PFSK-1 (cell line): ENCODE results near the gene C2orf78.

Source experiments
- FOXP2 ChIP-seq: optimal IDR thresholded peaks from 2 replicates; pipeline ENCODE3; 2011; ENCODE audit warnings: borderline replicate concordance, control low read depth, inconsistent platforms; ENCODE audit not compliant: insufficient read depth; ENCODE audit errors: extremely low read length, extremely low read depth
- POLR2AphosphoS5 ChIP-seq: IDR thresholded peaks from 2 replicates; pipeline ENCODE4 v1.6.1; 2012; ENCODE audit warnings: low read depth, mild to moderate bottlenecking, control low read depth, low read length, moderate library complexity
- SIN3A ChIP-seq: IDR thresholded peaks from 2 replicates; pipeline ENCODE4 v1.6.1; 2012; ENCODE audit warnings: mild to moderate bottlenecking, low read length, moderate library complexity, borderline replicate concordance; ENCODE audit not compliant: insufficient read depth
- TAF1 ChIP-seq: IDR thresholded peaks from 2 replicates; pipeline ENCODE4 v1.6.1; 2012; ENCODE audit warnings: low read length, control low read depth, borderline replicate concordance; ENCODE audit not compliant: insufficient read depth
- TF ChIP-seq, protein P1 (sequence below), 2 experiments: IDR thresholded peaks; 2 replicates each; pipeline versions ENCODE4 v1.6.1 to v1.8.0; 2011 to 2012; ENCODE audit warnings: low read depth in 2 of 2, low read length in 2 of 2, control low read depth in 1 of 2, inconsistent platforms in 1 of 2, mild to moderate bottlenecking in 1 of 2, moderate library complexity in 1 of 2; ENCODE audit not compliant: insufficient read depth in 1 of 2

Gene C2orf78

DNA sequence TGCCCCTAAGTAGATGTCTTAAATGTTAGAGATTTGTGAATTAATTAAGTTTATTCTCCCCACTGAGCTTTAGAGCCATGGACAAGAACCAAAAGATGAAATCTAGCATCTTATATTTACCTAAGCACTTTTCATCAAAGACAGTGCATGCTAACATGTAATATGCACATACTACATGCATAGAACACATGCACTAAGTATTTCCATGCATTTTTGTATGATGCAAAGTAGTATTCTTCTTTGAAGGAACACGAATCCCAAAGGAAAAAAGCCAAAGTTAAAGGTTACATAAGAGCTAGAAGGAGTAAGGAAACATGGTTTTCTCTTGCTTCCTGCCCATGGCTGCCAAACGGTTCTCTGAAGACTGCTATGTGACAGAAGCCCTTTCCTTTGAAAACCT, 60.1 kb downstream of the C2orf78 start:
- TF ChIP-seq SIN3A (no peak), FOXP2 (no peak), POLR2AphosphoS5 (no peak), TAF1 (no peak)
- TF ChIP-seq, protein P1, sequence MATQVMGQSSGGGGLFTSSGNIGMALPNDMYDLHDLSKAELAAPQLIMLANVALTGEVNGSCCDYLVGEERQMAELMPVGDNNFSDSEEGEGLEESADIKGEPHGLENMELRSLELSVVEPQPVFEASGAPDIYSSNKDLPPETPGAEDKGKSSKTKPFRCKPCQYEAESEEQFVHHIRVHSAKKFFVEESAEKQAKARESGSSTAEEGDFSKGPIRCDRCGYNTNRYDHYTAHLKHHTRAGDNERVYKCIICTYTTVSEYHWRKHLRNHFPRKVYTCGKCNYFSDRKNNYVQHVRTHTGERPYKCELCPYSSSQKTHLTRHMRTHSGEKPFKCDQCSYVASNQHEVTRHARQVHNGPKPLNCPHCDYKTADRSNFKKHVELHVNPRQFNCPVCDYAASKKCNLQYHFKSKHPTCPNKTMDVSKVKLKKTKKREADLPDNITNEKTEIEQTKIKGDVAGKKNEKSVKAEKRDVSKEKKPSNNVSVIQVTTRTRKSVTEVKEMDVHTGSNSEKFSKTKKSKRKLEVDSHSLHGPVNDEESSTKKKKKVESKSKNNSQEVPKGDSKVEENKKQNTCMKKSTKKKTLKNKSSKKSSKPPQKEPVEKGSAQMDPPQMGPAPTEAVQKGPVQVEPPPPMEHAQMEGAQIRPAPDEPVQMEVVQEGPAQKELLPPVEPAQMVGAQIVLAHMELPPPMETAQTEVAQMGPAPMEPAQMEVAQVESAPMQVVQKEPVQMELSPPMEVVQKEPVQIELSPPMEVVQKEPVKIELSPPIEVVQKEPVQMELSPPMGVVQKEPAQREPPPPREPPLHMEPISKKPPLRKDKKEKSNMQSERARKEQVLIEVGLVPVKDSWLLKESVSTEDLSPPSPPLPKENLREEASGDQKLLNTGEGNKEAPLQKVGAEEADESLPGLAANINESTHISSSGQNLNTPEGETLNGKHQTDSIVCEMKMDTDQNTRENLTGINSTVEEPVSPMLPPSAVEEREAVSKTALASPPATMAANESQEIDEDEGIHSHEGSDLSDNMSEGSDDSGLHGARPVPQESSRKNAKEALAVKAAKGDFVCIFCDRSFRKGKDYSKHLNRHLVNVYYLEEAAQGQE (IDR thresholded peaks at IDR 0.05; ENCODE audit: insufficient read depth in 1 of 2, low read depth in 2 of 2, low read length in 2 of 2): no peak

DNA sequence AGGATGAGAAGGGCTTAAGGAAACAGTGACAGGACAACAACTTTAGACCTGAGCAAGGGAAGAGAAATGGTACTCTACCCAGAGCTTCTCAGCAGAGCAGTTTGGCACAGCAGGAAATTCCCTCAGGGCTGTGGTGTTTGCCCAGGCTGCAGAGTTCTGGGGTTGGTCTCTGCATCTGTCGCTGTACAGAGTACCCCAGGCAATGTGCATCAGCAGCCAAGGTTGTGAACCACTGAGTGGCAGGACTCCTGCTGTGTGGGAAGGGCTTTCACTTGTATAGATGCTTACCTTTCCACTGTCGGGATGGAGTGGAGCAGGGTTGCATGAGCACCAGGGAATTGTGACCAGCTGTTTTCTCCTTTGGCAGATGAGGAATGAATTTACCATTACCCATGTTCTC, 66.0 kb downstream of the C2orf78 start:
- TF ChIP-seq SIN3A (no peak), POLR2AphosphoS5 (no peak), TAF1 (no peak), FOXP2 (no peak)
- TF ChIP-seq, protein P1 (IDR thresholded peaks at IDR 0.05; ENCODE audit: insufficient read depth in 1 of 2, low read depth in 2 of 2, low read length in 2 of 2): no peak

DNA sequence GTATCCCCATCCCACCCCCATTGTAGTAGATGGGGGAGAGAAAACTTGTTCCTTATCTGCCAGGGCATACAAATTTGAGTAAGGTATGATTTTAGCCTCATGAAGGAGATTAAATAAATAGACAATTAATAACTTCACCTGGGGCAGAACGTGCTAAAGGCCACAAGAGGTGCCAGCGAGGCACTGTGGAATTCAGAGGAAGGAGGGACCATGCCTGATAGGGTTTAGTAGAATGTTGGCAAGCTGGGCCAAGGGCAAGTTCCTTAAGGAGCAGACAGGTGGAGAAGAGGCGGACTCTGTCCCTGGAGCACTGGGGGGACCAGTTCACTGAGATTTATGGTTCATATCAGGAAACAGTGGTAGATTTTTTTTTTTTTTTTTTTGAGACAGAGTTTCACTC, 67.3 kb downstream of the C2orf78 start:
- TF ChIP-seq FOXP2: no peak
- TF ChIP-seq SIN3A: no peak
- TF ChIP-seq, protein P1 (IDR thresholded peaks at IDR 0.05; ENCODE audit: insufficient read depth in 1 of 2, low read depth in 2 of 2, low read length in 2 of 2): no peak
- no peak for TF ChIP-seq POLR2AphosphoS5

- TF ChIP-seq POLR2AphosphoS5 (no peak), SIN3A (no peak), TAF1 (no peak), FOXP2 (no peak)
- TF ChIP-seq, protein P1 (IDR thresholded peaks at IDR 0.05; ENCODE audit: insufficient read depth in 1 of 2, low read depth in 2 of 2, low read length in 2 of 2): no peak
Observed at GRCh38 chr2:73852020-73852419, 68.0 kb downstream of the C2orf78 start.

- TF ChIP-seq FOXP2: no peak
Observed at GRCh38 chr2:73855526-73855925, 71.5 kb downstream of the C2orf78 start.
